DND-41 (cell line): ENCODE results near the gene TET1.

Experiments used
- EZH2 ChIP-seq: IDR thresholded peaks from 3 replicates; pipeline ENCODE4 v1.6.1; 2012; ENCODE audit warnings: borderline replicate concordance, low read depth, mild to moderate bottlenecking, moderate library complexity, low read length, inconsistent platforms; ENCODE audit not compliant: severe bottlenecking
- TF ChIP-seq, protein P1 (sequence below): IDR thresholded peaks from 2 replicates; pipeline ENCODE4 v1.5.1; 2012; ENCODE audit warnings: borderline replicate concordance, low read length, moderate library complexity, mild to moderate bottlenecking; ENCODE audit not compliant: poor library complexity, severe bottlenecking; ENCODE audit errors: extremely low read depth

DNA sequence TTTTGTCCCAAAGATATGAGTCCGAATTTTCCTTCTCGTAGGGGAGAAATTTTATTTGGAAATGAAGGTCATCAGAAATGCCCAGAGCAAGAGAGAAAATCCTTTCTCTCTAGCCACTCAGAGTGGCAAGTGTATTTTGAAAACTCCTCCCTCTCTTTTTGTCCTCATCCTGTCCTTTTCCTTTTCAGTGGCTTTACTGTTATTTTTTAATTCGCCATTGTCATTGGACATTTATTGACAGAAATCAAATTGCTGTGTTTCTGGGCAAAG, 39.6 kb downstream of the TET1 start:
- no peak for TF ChIP-seq EZH2
- TF ChIP-seq, protein P1, sequence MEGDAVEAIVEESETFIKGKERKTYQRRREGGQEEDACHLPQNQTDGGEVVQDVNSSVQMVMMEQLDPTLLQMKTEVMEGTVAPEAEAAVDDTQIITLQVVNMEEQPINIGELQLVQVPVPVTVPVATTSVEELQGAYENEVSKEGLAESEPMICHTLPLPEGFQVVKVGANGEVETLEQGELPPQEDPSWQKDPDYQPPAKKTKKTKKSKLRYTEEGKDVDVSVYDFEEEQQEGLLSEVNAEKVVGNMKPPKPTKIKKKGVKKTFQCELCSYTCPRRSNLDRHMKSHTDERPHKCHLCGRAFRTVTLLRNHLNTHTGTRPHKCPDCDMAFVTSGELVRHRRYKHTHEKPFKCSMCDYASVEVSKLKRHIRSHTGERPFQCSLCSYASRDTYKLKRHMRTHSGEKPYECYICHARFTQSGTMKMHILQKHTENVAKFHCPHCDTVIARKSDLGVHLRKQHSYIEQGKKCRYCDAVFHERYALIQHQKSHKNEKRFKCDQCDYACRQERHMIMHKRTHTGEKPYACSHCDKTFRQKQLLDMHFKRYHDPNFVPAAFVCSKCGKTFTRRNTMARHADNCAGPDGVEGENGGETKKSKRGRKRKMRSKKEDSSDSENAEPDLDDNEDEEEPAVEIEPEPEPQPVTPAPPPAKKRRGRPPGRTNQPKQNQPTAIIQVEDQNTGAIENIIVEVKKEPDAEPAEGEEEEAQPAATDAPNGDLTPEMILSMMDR = no peak
